ENCODE data around the gene SFMBT1.

Gene SFMBT1

DNA sequence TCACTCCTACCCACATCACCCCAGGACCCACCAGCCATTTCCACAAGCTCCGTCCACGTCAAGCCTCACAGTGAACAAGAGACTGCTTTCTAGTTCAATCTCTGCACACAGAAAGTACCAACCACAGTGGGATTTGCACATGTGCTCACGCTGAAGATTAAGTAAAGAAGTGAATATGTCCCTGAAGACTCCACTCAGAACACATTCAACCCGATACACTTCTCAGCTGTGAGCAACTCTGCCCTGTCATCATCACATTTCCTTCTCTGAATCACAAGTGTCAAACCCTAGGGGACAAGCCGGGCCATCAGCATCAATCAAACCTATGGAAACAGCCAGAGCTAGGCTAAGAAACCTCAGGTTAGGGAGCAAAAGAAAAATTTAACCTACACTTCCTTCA is 150.5 kb downstream of the SFMBT1 start:
- no peaks in the 10 kb centered on the region for H3K9me3 Mint-ChIP-seq
- H3K4me1 Mint-ChIP-seq = peaks cover 66% of the 10 kb centered on the region
- no peaks in the 10 kb centered on the region for H3K27me3 Mint-ChIP-seq
- peaks cover 18% of the 10 kb centered on the region for H3K36me3 Mint-ChIP-seq
- H3K4me3 Mint-ChIP-seq = peak overlapping the region; percentile 87
- DNase-seq = no peak
- H3K27ac Mint-ChIP-seq = peak overlapping the region; percentile 30
- CTCF ChIA-PET = interaction anchor here (0.6 to 0.8 kb wide), 2 partner anchors 12 to 40 kb away, joined by 3 read pairs; no protein-coding TSS in a partner anchor

GRCh38 chr3:52894756-52895155 is 151.1 kb downstream of the SFMBT1 start:
- no peak overlapping the region for H3K27ac Mint-ChIP-seq
- H3K4me1 Mint-ChIP-seq = peaks cover 66% of the 10 kb centered on the region
- CTCF ChIA-PET = interaction anchor here (1.0 to 1.5 kb wide), 2 partner anchors 10 to 19 kb away, joined by 3 read pairs; no protein-coding TSS in a partner anchor

DNA sequence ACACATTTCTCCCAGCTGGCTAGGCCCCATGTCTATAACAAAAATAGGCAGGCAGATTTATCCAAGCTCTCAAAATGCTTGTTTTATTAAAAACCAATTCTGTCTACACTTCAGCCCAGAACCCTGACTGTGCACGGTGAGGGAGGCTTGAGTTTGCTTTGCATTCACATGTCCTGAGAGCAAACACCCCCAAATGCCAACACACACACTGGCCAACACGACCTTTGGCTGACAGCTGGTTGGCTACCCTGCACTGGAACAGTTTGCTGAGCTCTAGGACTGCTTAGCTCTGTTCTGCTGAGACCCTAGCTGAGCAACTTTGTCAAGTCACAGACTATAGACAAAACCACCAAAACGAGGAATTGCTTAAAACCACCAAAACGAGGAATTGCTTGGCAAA is 152.2 kb downstream of the SFMBT1 start:
- CTCF ChIA-PET = interaction anchor here (0.8 to 3.2 kb wide), 6 partner anchors 9 to 150 kb away, joined by 3 to 19 read pairs (median 4); no protein-coding TSS in a partner anchor
- H3K27me3 Mint-ChIP-seq = no peaks in the 10 kb centered on the region
- H3K4me3 Mint-ChIP-seq = peak overlapping the region; percentile 70

More at GRCh38 chr3:52894756-52895155, 151.1 kb downstream of the SFMBT1 start:
- H3K36me3 Mint-ChIP-seq = peaks cover 18% of the 10 kb centered on the region
- no peaks in the 10 kb centered on the region for H3K9me3 Mint-ChIP-seq
- no peak overlapping the region for H3K4me3 Mint-ChIP-seq
- no peak for DNase-seq
- H3K27me3 Mint-ChIP-seq = no peaks in the 10 kb centered on the region

GRCh38 chr3:52892625-52893311 is 153.1 kb downstream of the SFMBT1 start:
- H3K36me3 Mint-ChIP-seq = peaks cover 20% of the 10 kb centered on the region
- DNase-seq = no peak
- H3K27me3 Mint-ChIP-seq = no peaks in the 10 kb centered on the region
- H3K4me1 Mint-ChIP-seq = peaks cover 61% of the 10 kb centered on the region
- no peaks in the 10 kb centered on the region for H3K9me3 Mint-ChIP-seq
- peak overlapping the region; percentile 89 for H3K27ac Mint-ChIP-seq
- H3K4me3 Mint-ChIP-seq = peak overlapping the region; percentile 70
- CTCF ChIA-PET = interaction anchor here (0.5 to 3.2 kb wide), 10 partner anchors 8 to 303 kb away, joined by 3 to 19 read pairs (median 3); no protein-coding TSS in a partner anchor

More for the DNA sequence above, 152.2 kb downstream of the SFMBT1 start:
- Mint-ChIP-seq H3K9me3 (no peaks in the 10 kb centered on the region), H3K4me1 (peaks cover 66% of the 10 kb centered on the region), H3K27ac (peak overlapping the region; percentile 89), H3K36me3 (peaks cover 18% of the 10 kb centered on the region)
- DNase-seq = no peak

GRCh38 chr3:52892290-52892624 is 153.6 kb downstream of the SFMBT1 start:
- no peaks in the 10 kb centered on the region for H3K27me3 Mint-ChIP-seq
- CTCF ChIA-PET = interaction anchor here (0.5 to 3.2 kb wide), 6 partner anchors 9 to 81 kb away, joined by 3 to 19 read pairs (median 4); no protein-coding TSS in a partner anchor
- DNase-seq = no peak
- H3K27ac Mint-ChIP-seq = peak overlapping the region; percentile 37
- no peaks in the 10 kb centered on the region for H3K9me3 Mint-ChIP-seq
- H3K4me1 Mint-ChIP-seq = peaks cover 60% of the 10 kb centered on the region
- peak overlapping the region; percentile 9 for H3K4me3 Mint-ChIP-seq
- peaks cover 20% of the 10 kb centered on the region for H3K36me3 Mint-ChIP-seq

- no peak overlapping the region for H3K4me3 Mint-ChIP-seq
- no peak overlapping the region for H3K27ac Mint-ChIP-seq
- peaks cover 57% of the 10 kb centered on the region for H3K4me1 Mint-ChIP-seq
- no peaks in the 10 kb centered on the region for H3K27me3 Mint-ChIP-seq
- CTCF ChIA-PET = interaction anchor here (0.6 to 3.2 kb wide), 3 partner anchors 12 to 44 kb away, joined by 3 to 19 read pairs (median 4); no protein-coding TSS in a partner anchor
- peaks cover 20% of the 10 kb centered on the region for H3K36me3 Mint-ChIP-seq
- no peaks in the 10 kb centered on the region for H3K9me3 Mint-ChIP-seq
- DNase-seq = no peak
Measured at GRCh38 chr3:52891615-52892081, 154.2 kb downstream of the SFMBT1 start.

DNA sequence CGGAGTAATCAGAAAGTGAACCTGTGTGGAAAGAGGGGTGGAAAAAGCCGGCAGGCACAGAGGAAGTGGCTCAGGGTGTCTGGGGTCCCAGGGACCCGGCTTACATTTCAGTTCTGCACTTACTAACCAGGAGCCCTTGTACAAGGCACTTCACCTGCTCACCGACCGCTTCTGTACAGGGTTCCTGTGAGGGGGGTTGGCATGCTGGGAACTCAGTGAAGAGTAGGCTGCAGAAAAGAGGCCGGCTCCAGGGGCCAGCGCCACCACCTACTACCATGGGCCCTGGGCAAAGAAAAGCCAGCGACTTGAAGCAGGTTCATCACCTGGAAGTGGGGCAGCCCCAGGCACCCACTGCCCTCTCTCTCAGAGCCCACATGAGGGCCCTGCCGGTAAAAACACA is 154.7 kb downstream of the SFMBT1 start:
- Mint-ChIP-seq H3K4me1 (peaks cover 53% of the 10 kb centered on the region), H3K9me3 (no peaks in the 10 kb centered on the region), H3K27me3 (no peaks in the 10 kb centered on the region), H3K4me3 (no peak overlapping the region), H3K27ac (peak overlapping the region; percentile 62), H3K36me3 (peaks cover 20% of the 10 kb centered on the region)
- CTCF ChIA-PET = interaction anchor here (0.6 to 3.2 kb wide), 2 partner anchors 11 to 43 kb away, joined by 3 to 19 read pairs; no protein-coding TSS in a partner anchor
- no peak for DNase-seq

- Mint-ChIP-seq H3K36me3 (peaks cover 23% of the 10 kb centered on the region), H3K27me3 (no peaks in the 10 kb centered on the region), H3K9me3 (no peaks in the 10 kb centered on the region), H3K4me1 (peaks cover 48% of the 10 kb centered on the region), H3K4me3 (no peak overlapping the region), H3K27ac (no peak overlapping the region)
- CTCF ChIA-PET = no interaction called here
- no peak for DNase-seq
Measured at GRCh38 chr3:52890735-52891134, 155.1 kb downstream of the SFMBT1 start.

GRCh38 chr3:52889901-52890300 is 156.0 kb downstream of the SFMBT1 start:
- H3K9me3 Mint-ChIP-seq = peaks cover 2% of the 10 kb centered on the region
- H3K4me3 Mint-ChIP-seq = no peak overlapping the region
- no peaks in the 10 kb centered on the region for H3K27me3 Mint-ChIP-seq
- H3K4me1 Mint-ChIP-seq = peaks cover 40% of the 10 kb centered on the region
- peaks cover 24% of the 10 kb centered on the region for H3K36me3 Mint-ChIP-seq
- CTCF ChIA-PET = no interaction called here
- H3K27ac Mint-ChIP-seq = no peak overlapping the region
- DNase-seq = no peak

- CTCF ChIA-PET = no interaction called here
- H3K36me3 Mint-ChIP-seq = peaks cover 20% of the 10 kb centered on the region
- H3K27me3 Mint-ChIP-seq = no peaks in the 10 kb centered on the region
- no peak overlapping the region for H3K4me3 Mint-ChIP-seq
- DNase-seq = no peak
- peaks cover 4% of the 10 kb centered on the region for H3K9me3 Mint-ChIP-seq
- no peak overlapping the region for H3K27ac Mint-ChIP-seq
- H3K4me1 Mint-ChIP-seq = peaks cover 15% of the 10 kb centered on the region
Measured at GRCh38 chr3:52887166-52887565, 158.7 kb downstream of the SFMBT1 start.

DNA sequence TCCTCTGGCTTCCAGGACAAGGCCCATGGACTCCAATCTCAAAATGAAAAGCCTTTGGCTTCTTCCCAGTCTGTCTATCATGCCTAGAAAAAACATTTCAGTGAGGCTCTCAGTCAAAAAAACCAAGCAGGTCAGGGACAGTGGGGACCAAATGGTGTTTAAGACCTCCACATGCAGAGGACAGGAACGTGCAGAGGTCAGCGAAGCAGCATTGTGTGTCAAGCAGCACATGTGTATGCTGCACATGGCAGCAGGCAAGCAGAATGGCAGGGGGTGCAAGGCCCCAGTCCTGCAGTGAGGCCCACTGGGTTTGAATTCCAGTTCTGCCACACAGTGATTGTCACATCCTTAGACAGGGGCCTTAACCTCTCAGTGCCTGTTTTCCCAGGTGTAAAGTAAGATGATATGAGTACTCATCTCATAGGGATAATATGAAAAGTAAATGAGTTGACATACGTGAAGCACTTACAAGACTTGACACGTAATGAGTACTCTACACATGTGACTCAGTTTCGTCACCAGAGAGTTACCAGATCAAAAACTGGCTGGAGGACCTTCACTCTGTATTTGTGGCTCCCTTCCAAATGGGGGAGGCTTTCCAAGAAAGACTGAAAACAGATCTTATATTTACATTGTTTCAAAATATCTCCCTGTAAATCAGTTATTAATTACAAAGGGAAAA is 159.7 kb downstream of the SFMBT1 start:
- peaks cover 5% of the 10 kb centered on the region for H3K4me1 Mint-ChIP-seq

GRCh38 chr3:52882377-52882776 is 163.5 kb downstream of the SFMBT1 start:
- Mint-ChIP-seq H3K36me3 (peaks cover 29% of the 10 kb centered on the region), H3K27ac (no peak overlapping the region), H3K27me3 (no peaks in the 10 kb centered on the region), H3K9me3 (peaks cover 4% of the 10 kb centered on the region), H3K4me3 (no peak overlapping the region), H3K4me1 (no peaks in the 10 kb centered on the region)
- CTCF ChIA-PET = interaction anchor here (2.1 kb wide), 1 partner anchor 11 kb away, joined by 7 read pairs; no protein-coding TSS in a partner anchor
- DNase-seq = no peak

More for the DNA sequence above, 159.7 kb downstream of the SFMBT1 start:
- H3K9me3 Mint-ChIP-seq = peaks cover 4% of the 10 kb centered on the region
- H3K27me3 Mint-ChIP-seq = no peaks in the 10 kb centered on the region
- H3K4me3 Mint-ChIP-seq = no peak overlapping the region
- CTCF ChIA-PET = no interaction called here
- no peak overlapping the region for H3K27ac Mint-ChIP-seq
- H3K36me3 Mint-ChIP-seq = peaks cover 20% of the 10 kb centered on the region
- DNase-seq = no peak

GRCh38 chr3:52881871-52882270 is 164.0 kb downstream of the SFMBT1 start:
- no peak overlapping the region for H3K27ac Mint-ChIP-seq
- no peak overlapping the region for H3K4me3 Mint-ChIP-seq
- no peaks in the 10 kb centered on the region for H3K27me3 Mint-ChIP-seq
- H3K36me3 Mint-ChIP-seq = peaks cover 29% of the 10 kb centered on the region
- CTCF ChIA-PET = interaction anchor here (2.1 kb wide), 1 partner anchor 11 kb away, joined by 7 read pairs; no protein-coding TSS in a partner anchor
- no peak for DNase-seq
- peaks cover 4% of the 10 kb centered on the region for H3K9me3 Mint-ChIP-seq
- H3K4me1 Mint-ChIP-seq = no peaks in the 10 kb centered on the region

DNA sequence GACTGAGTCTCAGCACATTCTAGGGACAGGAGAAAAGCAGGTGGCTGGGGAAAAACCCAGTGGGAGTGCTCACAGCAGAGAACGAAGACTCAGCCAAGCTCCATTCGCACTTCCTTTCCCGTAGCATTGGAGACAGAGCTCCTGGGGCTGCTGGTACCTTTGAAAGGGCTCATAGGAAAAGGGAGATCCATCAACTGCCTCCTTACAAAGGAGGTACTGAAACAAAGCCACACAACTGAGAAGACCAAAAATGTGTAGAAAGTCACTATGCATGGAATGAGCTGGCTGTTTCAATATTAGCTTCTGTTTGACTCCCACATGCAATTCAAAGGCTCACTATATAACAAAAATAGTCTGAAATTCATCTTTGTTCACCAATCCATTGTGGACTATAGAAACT is 165.4 kb downstream of the SFMBT1 start:
- H3K4me3 Mint-ChIP-seq = no peak overlapping the region
- no peaks in the 10 kb centered on the region for H3K27me3 Mint-ChIP-seq
- no peak for DNase-seq
- H3K4me1 Mint-ChIP-seq = peaks cover 5% of the 10 kb centered on the region
- H3K9me3 Mint-ChIP-seq = peaks cover 4% of the 10 kb centered on the region
- CTCF ChIA-PET = interaction anchor here (1.6 to 2.7 kb wide), 2 partner anchors 12 to 30 kb away, joined by 4 to 19 read pairs; no protein-coding TSS in a partner anchor
- H3K36me3 Mint-ChIP-seq = peaks cover 24% of the 10 kb centered on the region
- no peak overlapping the region for H3K27ac Mint-ChIP-seq

Data from activated naive CD4-positive, alpha-beta T cell treated with anti-CD3 and anti-CD28 coated beads, Interleukin-2, amount 10 ng/mL, durations not matched to agents 7 days and 5 days (primary cell).